SU-DHL-6 (cell line): ENCODE data around the gene ERMAP.
"Not testable (repeated sequence)": the region's sequence is repeated elsewhere in the genome, so short reads cannot be mapped to it uniquely, and the experiment has no call there.

Experiments
- H2AFZ ChIP-seq: fragments of 200-600 bp; sonication (generic); 2 replicates; pipeline ENCODE4 v1.6.1; 2014; ENCODE audit warnings: low read depth, mild to moderate bottlenecking, moderate library complexity, mixed read lengths, antibody characterized with exemption, low read length; ENCODE audit not compliant: severe bottlenecking
- H3F3A ChIP-seq: fragments of 200-600 bp; shearing (Covaris generic); 2 replicates; pipeline ENCODE4 v1.6.0; 2016; ENCODE audit warnings: antibody characterized with exemption, mild to moderate bottlenecking; ENCODE audit not compliant: insufficient read depth
- H3K27ac ChIP-seq: fragments of 200-600 bp; sonication (generic); 2 replicates; pipeline ENCODE4 v1.5.1; 2016; ENCODE audit warnings: low read depth, mild to moderate bottlenecking, low read length, moderate library complexity, mixed read lengths
- H3K27me3 ChIP-seq: fragments of 200-600 bp; sonication (generic), shearing (Covaris generic); 2 replicates; pipeline ENCODE4 v1.6.0; 2014; ENCODE audit warnings: mild to moderate bottlenecking, low read length
- H3K36me3 ChIP-seq: fragments of 200-600 bp; sonication (generic); 2 replicates; pipeline ENCODE4 v1.6.1; 2014; ENCODE audit warnings: mild to moderate bottlenecking, low read length, mixed read lengths
- H3K4me2 ChIP-seq: fragments of 300-600, 200-600 bp; shearing (Covaris generic), sonication (generic); 2 replicates; pipeline ENCODE4 v1.6.0; 2014; ENCODE audit warnings: low read length, low read depth, mild to moderate bottlenecking; ENCODE audit not compliant: poor library complexity, severe bottlenecking
- H3K4me3 ChIP-seq: fragments of 200-600 bp; sonication (generic); 2 replicates; pipeline ENCODE4 v1.5.1; 2014; ENCODE audit warnings: antibody characterized with exemption, low read length, mild to moderate bottlenecking, mixed read lengths; ENCODE audit not compliant: insufficient read depth, poor library complexity, severe bottlenecking
- H3K79me2 ChIP-seq: fragments of 200-600 bp; sonication (generic); 2 replicates; pipeline ENCODE4 v1.6.1; 2014; ENCODE audit warnings: mild to moderate bottlenecking, low read length, moderate library complexity; ENCODE audit not compliant: insufficient read depth
- H3K9ac ChIP-seq: fragments of 200-600 bp; sonication (generic); 2 replicates; pipeline ENCODE4 v1.7.0; 2014; ENCODE audit warnings: mild to moderate bottlenecking, low read length
- H3K9me2 ChIP-seq: fragments of 200-600 bp; sonication (generic); replicated peaks from 2 replicates; pipeline ENCODE4 v1.6.1; 2014; ENCODE audit warnings: low read length; ENCODE audit not compliant: insufficient read depth
- H3K9me3 ChIP-seq: fragments of 200-600 bp; sonication (generic); 2 replicates; pipeline ENCODE4 v1.6.1; 2014; ENCODE audit warnings: low read length, mixed read lengths; ENCODE audit not compliant: insufficient read depth
- H4K20me1 ChIP-seq: fragments of 200-600 bp; sonication (generic); 2 replicates; pipeline ENCODE4 v1.6.1; 2014; ENCODE audit warnings: low read depth, mild to moderate bottlenecking, antibody characterized with exemption, low read length, moderate library complexity, mixed read lengths
- EZH2phosphoT487 ChIP-seq: fragments of 200-600 bp; sonication (generic), shearing (Covaris generic); conservative IDR thresholded peaks from 2 replicates; pipeline ENCODE4 v1.6.1; 2018; ENCODE audit warnings: mild to moderate bottlenecking, antibody characterized with exemption, low read length, moderate library complexity, mixed read lengths
- TF ChIP-seq, protein P1 (sequence below): fragments of 200-600 bp; sonication (generic); IDR thresholded peaks from one replicate; pipeline ENCODE4 v1.5.1; 2017; ENCODE audit warnings: antibody characterized with exemption, mild to moderate bottlenecking, low read length, moderate library complexity; ENCODE audit not compliant: insufficient read depth, poor library complexity, severe bottlenecking

Gene ERMAP

DNA sequence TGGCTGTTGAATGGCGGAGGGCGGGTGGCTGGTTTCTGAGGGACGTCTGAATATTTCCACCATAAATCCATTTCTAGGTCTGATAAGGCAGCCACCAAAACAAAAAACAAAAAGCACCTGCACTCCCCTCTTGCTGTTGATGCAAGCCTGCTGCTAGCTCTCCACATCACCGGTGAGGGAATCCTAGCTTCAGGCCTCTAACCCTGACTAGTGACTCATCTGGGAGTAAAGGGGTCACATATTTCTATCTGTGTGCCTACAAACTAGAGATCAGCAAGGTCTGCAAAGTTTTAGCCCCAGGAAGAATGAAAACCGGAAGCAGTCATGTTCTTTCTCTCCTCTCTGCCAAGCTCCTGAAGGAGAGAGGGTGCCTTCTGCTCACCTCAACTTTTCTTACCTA is 10.3 kb upstream of the ERMAP start:
- no peaks in the 10 kb centered on the region for H3K9me3 ChIP-seq
- H3F3A ChIP-seq: no peaks in the 10 kb centered on the region
- no peaks in the 10 kb centered on the region for H3K9me2 ChIP-seq
- no peak overlapping the region for H3K4me3 ChIP-seq
- TF ChIP-seq EZH2phosphoT487: no peak
- TF ChIP-seq, protein P1, sequence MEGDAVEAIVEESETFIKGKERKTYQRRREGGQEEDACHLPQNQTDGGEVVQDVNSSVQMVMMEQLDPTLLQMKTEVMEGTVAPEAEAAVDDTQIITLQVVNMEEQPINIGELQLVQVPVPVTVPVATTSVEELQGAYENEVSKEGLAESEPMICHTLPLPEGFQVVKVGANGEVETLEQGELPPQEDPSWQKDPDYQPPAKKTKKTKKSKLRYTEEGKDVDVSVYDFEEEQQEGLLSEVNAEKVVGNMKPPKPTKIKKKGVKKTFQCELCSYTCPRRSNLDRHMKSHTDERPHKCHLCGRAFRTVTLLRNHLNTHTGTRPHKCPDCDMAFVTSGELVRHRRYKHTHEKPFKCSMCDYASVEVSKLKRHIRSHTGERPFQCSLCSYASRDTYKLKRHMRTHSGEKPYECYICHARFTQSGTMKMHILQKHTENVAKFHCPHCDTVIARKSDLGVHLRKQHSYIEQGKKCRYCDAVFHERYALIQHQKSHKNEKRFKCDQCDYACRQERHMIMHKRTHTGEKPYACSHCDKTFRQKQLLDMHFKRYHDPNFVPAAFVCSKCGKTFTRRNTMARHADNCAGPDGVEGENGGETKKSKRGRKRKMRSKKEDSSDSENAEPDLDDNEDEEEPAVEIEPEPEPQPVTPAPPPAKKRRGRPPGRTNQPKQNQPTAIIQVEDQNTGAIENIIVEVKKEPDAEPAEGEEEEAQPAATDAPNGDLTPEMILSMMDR: no peak
- H3K36me3 ChIP-seq: no peaks in the 10 kb centered on the region
- H3K79me2 ChIP-seq: no peaks in the 10 kb centered on the region
- H2AFZ ChIP-seq: no peak overlapping the region
- no peaks in the 10 kb centered on the region for H3K27me3 ChIP-seq
- no peak overlapping the region for H3K9ac ChIP-seq
- H4K20me1 ChIP-seq: no peaks in the 10 kb centered on the region
- H3K27ac ChIP-seq: no peak overlapping the region
- H3K4me2 ChIP-seq: no peak overlapping the region

GRCh38 chr1:42807056-42807668 is 9.8 kb upstream of the ERMAP start:
- no peak overlapping the region for H3K27ac ChIP-seq

DNA sequence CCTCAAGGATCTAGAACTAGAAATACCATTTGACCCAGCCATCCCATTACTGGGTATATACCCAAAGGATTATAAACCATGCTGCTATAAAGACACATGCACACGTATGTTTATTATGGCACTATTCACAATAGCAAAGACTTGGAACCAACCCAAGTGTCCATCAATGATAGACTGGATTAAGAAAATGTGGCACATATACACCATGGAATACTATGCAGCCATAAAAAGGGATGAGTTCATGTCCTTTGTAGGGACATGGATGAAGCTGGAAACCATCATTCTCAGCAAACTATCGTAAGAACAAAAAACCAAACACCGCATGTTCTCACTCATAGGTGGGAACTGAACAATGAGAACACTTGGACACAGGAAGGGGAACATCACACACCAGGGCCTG is 2.1 kb upstream of the ERMAP start:
- H3K9ac ChIP-seq, H3F3A ChIP-seq, H3K27me3 ChIP-seq, H3K4me2 ChIP-seq, H3K4me3 ChIP-seq, H4K20me1 ChIP-seq, H3K36me3 ChIP-seq, H3K9me3 ChIP-seq, H3K79me2 ChIP-seq, H2AFZ ChIP-seq, H3K9me2 ChIP-seq, H3K27ac ChIP-seq: not testable (repeated sequence)

More at GRCh38 chr1:42807056-42807668, 9.8 kb upstream of the ERMAP start:
- Histone ChIP-seq H3K4me2 (no peak overlapping the region), H3K9me3 (no peaks in the 10 kb centered on the region), H3K9ac (no peak overlapping the region), H2AFZ (no peak overlapping the region), H3K36me3 (no peaks in the 10 kb centered on the region), H3K9me2 (no peaks in the 10 kb centered on the region), H3F3A (no peaks in the 10 kb centered on the region), H3K27me3 (no peaks in the 10 kb centered on the region), H3K4me3 (no peak overlapping the region), H3K79me2 (no peaks in the 10 kb centered on the region), H4K20me1 (no peaks in the 10 kb centered on the region)
- TF ChIP-seq, protein P1: no peak
- no peak for TF ChIP-seq EZH2phosphoT487

- peak overlapping the region; percentile 24; the same call in 1 of the 2 replicates for H3K27ac ChIP-seq
- no peak for TF ChIP-seq EZH2phosphoT487
- TF ChIP-seq, protein P1: no peak
Observed at GRCh38 chr1:42815941-42816584, 859 bp upstream of the ERMAP start.

More at GRCh38 chr1:42815941-42816584, 859 bp upstream of the ERMAP start:
- H3K4me2 ChIP-seq: peak overlapping the region; percentile 91
- no peaks in the 10 kb centered on the region for H4K20me1 ChIP-seq
- no peaks in the 10 kb centered on the region for H3K27me3 ChIP-seq
- H3K36me3 ChIP-seq: no peaks in the 10 kb centered on the region
- no peaks in the 10 kb centered on the region for H3K79me2 ChIP-seq
- H3K9me3 ChIP-seq: no peaks in the 10 kb centered on the region
- peak overlapping the region; percentile 64 for H2AFZ ChIP-seq
- no peaks in the 10 kb centered on the region for H3K9me2 ChIP-seq
- no peaks in the 10 kb centered on the region for H3F3A ChIP-seq
- H3K4me3 ChIP-seq: peak overlapping the region; percentile 70
- peak overlapping the region; percentile 71 for H3K9ac ChIP-seq
